Stimulated activated CD8-positive, alpha-beta memory T cell treated with anti-CD3 and anti-CD28 coated beads, Interleukin-2, amount 100 ng/mL, for 1 hour (primary cell): ENCODE results near the gene KRTAP9-4.
"Not testable (repeated sequence)": the region's sequence is repeated elsewhere in the genome, so short reads cannot be mapped to it uniquely, and the experiment has no call there.

Experiments used
- DNase-seq, 2 donors: peaks; one replicate each; pipeline ENCODE4 v3.0.0-alpha.2; 2020; ENCODE audit warnings: low read depth in 2 of 2

Gene KRTAP9-4

GRCh38 chr17:41249637-41250240 lies at the start of gene KRTAP9-4:
TSS of gene KRTAP9-4 (plus strand) at chr17:41249687. CDS start at chr17:41249721, 34 bp downstream.
- DNase-seq, result not testable (repeated sequence)

GRCh38 chr17:41211845-41212466 lies 37.5 kb upstream of the KRTAP9-4 start:
- DNase-seq, result no peak

GRCh38 chr17:41212524-41213169 lies 36.8 kb upstream of the KRTAP9-4 start:
- DNase-seq, result no peak

GRCh38 chr17:41215681-41216080 lies 33.8 kb upstream of the KRTAP9-4 start:
- DNase-seq, result no peak

GRCh38 chr17:41223821-41224220 lies 25.7 kb upstream of the KRTAP9-4 start:
- DNase-seq, result no peak

- no peak for DNase-seq
Observed at GRCh38 chr17:41226051-41226450, 23.4 kb upstream of the KRTAP9-4 start.

- DNase-seq, result not testable (repeated sequence)
Observed at GRCh38 chr17:41226598-41227095, 22.8 kb upstream of the KRTAP9-4 start, which contains the start of gene KRTAP9-2. TSS of gene KRTAP9-2 (plus strand) at chr17:41226648. CDS start at chr17:41226655, 7 bp downstream.

GRCh38 chr17:41230094-41230493 lies 19.4 kb upstream of the KRTAP9-4 start:
- DNase-seq, result no peak

- DNase-seq, result no peak
Observed at GRCh38 chr17:41231731-41232130, 17.8 kb upstream of the KRTAP9-4 start.

GRCh38 chr17:41232399-41233105 lies 16.9 kb upstream of the KRTAP9-4 start, which contains the start of gene KRTAP9-3:
TSS of gene KRTAP9-3 (plus strand) at chr17:41232449. CDS start at chr17:41232502, 53 bp downstream.
- not testable (repeated sequence) for DNase-seq

GRCh38 chr17:41237116-41237515 lies 12.4 kb upstream of the KRTAP9-4 start:
- DNase-seq, result not testable (repeated sequence)

- not testable (repeated sequence) for DNase-seq
Observed at GRCh38 chr17:41237949-41238437, 11.5 kb upstream of the KRTAP9-4 start, which contains the start of gene KRTAP9-8. TSS of gene KRTAP9-8 (plus strand) at chr17:41237999. CDS start at chr17:41238052, 53 bp downstream.

- DNase-seq, result not testable (repeated sequence)
Observed at GRCh38 chr17:41246995-41247787, 2.3 kb upstream of the KRTAP9-4 start.

GRCh38 chr17:41251261-41251660 lies 1.8 kb downstream of the KRTAP9-4 start:
- no peak for DNase-seq

GRCh38 chr17:41254861-41255260 lies 5.4 kb downstream of the KRTAP9-4 start:
- no peak for DNase-seq

- DNase-seq, result not testable (repeated sequence)
Observed at GRCh38 chr17:41255381-41256290, 6.1 kb downstream of the KRTAP9-4 start, which contains the start of gene KRTAP9-9. TSS of gene KRTAP9-9 (plus strand) at chr17:41255384.

GRCh38 chr17:41256291-41256685 lies 6.8 kb downstream of the KRTAP9-4 start:
- no peak for DNase-seq

GRCh38 chr17:41258406-41258805 lies 8.9 kb downstream of the KRTAP9-4 start:
- no peak for DNase-seq

GRCh38 chr17:41263212-41263611 lies 13.7 kb downstream of the KRTAP9-4 start:
- no peak for DNase-seq

- no peak for DNase-seq
Observed at GRCh38 chr17:41264599-41264998, 15.1 kb downstream of the KRTAP9-4 start.
